Hepatocyte (in vitro differentiated cells): ENCODE data around the gene GALNT18.

Experiments
- EZH2 ChIP-seq: fragments of 200-600 bp; sonication (generic); IDR thresholded peaks from 2 replicates; pipeline ENCODE4 v1.6.1; 2016; ENCODE audit warnings: antibody characterized with exemption, mild to moderate bottlenecking, borderline replicate concordance
- EZH2phosphoT487 ChIP-seq: fragments of 200-600 bp; sonication (generic); IDR thresholded peaks from one replicate; pipeline ENCODE4 v1.6.1; 2018; ENCODE audit warnings: antibody characterized with exemption, mild to moderate bottlenecking, low read depth, moderate library complexity; ENCODE audit not compliant: unreplicated experiment, severe bottlenecking
- TF ChIP-seq, protein P1 (sequence below): fragments of 200-600 bp; sonication (generic); IDR thresholded peaks from 2 replicates; pipeline ENCODE4 v1.5.1; 2016; ENCODE audit warnings: antibody characterized with exemption, mild to moderate bottlenecking; ENCODE audit not compliant: poor library complexity

DNA sequence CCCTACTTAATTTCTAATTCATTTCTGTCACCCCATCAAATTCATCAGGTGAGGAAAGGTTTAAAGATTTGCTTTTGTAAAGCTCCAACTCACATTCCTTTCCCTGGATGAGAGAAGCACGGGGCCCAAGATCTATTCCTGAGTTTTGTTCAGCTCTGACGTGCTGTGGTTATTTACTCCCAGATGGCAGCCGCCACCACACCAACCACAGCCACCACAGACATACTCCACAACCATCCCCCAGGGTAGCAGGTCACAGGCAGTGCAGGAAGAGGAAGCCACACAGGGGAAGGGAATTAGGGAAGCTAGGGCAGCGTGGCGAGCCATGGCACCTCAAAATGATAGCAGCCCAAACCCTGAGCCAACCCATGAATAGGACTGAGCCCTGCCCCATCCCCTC, 205.3 kb downstream of the GALNT18 start:
- TF ChIP-seq, protein P1, sequence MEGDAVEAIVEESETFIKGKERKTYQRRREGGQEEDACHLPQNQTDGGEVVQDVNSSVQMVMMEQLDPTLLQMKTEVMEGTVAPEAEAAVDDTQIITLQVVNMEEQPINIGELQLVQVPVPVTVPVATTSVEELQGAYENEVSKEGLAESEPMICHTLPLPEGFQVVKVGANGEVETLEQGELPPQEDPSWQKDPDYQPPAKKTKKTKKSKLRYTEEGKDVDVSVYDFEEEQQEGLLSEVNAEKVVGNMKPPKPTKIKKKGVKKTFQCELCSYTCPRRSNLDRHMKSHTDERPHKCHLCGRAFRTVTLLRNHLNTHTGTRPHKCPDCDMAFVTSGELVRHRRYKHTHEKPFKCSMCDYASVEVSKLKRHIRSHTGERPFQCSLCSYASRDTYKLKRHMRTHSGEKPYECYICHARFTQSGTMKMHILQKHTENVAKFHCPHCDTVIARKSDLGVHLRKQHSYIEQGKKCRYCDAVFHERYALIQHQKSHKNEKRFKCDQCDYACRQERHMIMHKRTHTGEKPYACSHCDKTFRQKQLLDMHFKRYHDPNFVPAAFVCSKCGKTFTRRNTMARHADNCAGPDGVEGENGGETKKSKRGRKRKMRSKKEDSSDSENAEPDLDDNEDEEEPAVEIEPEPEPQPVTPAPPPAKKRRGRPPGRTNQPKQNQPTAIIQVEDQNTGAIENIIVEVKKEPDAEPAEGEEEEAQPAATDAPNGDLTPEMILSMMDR = no peak
- TF ChIP-seq EZH2phosphoT487 (no peak), EZH2 (no peak)
